Neural progenitor cell (in vitro differentiated cells): ENCODE data around the gene GPR3.

Source experiments
- CTCF ChIP-seq: fragments of 200-600 bp; sonication (generic); IDR thresholded peaks from 2 replicates; pipeline ENCODE4 v1.5.1; 2017; ENCODE audit warnings: antibody characterized with exemption, mild to moderate bottlenecking
- EZH2 ChIP-seq: fragments of 200-600 bp; sonication (generic); IDR thresholded peaks from 2 replicates; pipeline ENCODE4 v1.6.1; 2017; ENCODE audit warnings: antibody characterized with exemption, mild to moderate bottlenecking, moderate library complexity
- EZH2phosphoT487 ChIP-seq: fragments of 200-600 bp; sonication (generic); IDR thresholded peaks from 2 replicates; pipeline ENCODE4 v1.6.1; 2017; ENCODE audit warnings: antibody characterized with exemption

GRCh38 chr1:27348861-27349783 lies 43.3 kb upstream of the GPR3 start:
- TF ChIP-seq CTCF (no peak), EZH2 (no peak), EZH2phosphoT487 (no peak)
